Ovary (tissue), 9 donors: ENCODE results near the gene MOB1A. TPM values are rescaled to one million over a fixed set of nuclear protein-coding genes. Genes with fewer than 3 reads are reported as not detected.

Experiments
- DNase-seq, 5 donors: peaks; one replicate each; pipeline ENCODE4 v3.0.0-alpha.2; 2019 to 2020
- H3K27ac ChIP-seq, 2 donors: fragments of 200-600 bp; one replicate each; pipeline versions ENCODE4 v1.5.1 to v1.8.0; 2019 to 2022
- H3K27me3 ChIP-seq: fragments of 200-600 bp; one replicate; pipeline ENCODE4 v1.8.0; 2022
- H3K36me3 ChIP-seq: fragments of 200-600 bp; sonication (generic); one replicate; pipeline ENCODE4 v1.5.1; 2019
- H3K4me1 ChIP-seq: one replicate; pipeline ENCODE4 v1.8.1; 2013; ENCODE audit warnings: mild to moderate bottlenecking, moderate library complexity; ENCODE audit not compliant: insufficient read depth
- H3K4me3 ChIP-seq: fragments of 200-600 bp; sonication (generic); one replicate; pipeline ENCODE4 v1.5.1; 2017
- H3K9me3 ChIP-seq, 2 donors: fragments of 200-600 bp in 1 of 2; sonication (generic) in 1 of 2; one replicate each; pipeline versions ENCODE4 v1.5.1 to v1.8.1; 2013 to 2019; ENCODE audit warnings: mild to moderate bottlenecking in 1 of 2, moderate library complexity in 1 of 2
- CTCF ChIP-seq, 3 donors: fragments of 450-650 bp in 2 of 3; fragments of 200-600 bp in 1 of 3; IDR thresholded peaks; one replicate each; pipeline versions ENCODE4 v1.5.1 to v1.8.0; 2016 to 2022; ENCODE audit warnings: antibody characterized with exemption in 3 of 3, mild to moderate bottlenecking in 1 of 3
- EP300 ChIP-seq: sonication (generic); formaldehyde crosslinking; IDR thresholded peaks from one replicate; pipeline ENCODE4 v1.6.1; 2017; ENCODE audit warnings: antibody characterized with exemption
- POLR2A ChIP-seq: fragments of 450-650 bp; IDR thresholded peaks from one replicate; pipeline ENCODE4 v1.6.1; 2017; ENCODE audit warnings: antibody characterized with exemption, mild to moderate bottlenecking, moderate library complexity
- WGBS, 3 donors: extraction: QIAGEN DNeasy Blood & Tissue Kit in 1 of 3; methylation state at CpG; one replicate each; pipeline versions ENCODE4 v1.1.5 to v1.1.7; 2013 to 2017; 5-methylcytosine and 5-hydroxymethylcytosine counted together
- intact Hi-C, 4 donors: fragments of 100-400 bp; cut with DNase I; formaldehyde crosslinking; loops; one replicate each; pipeline versions ENCODE4 v1.11.0 to v1.15.1; 2022 to 2023
- polyA plus RNA-seq, 2 donors: library from polyadenylated mRNA; stranded (reverse); fragments of 200-250 nt in 1 of 2; fragments of 350-450 nt in 1 of 2; fragmentation: Illumina TruSeq in 1 of 2; extraction: RNeasy Lipid Tissue Mini Kit (QIAGEN cat#74804) in 1 of 2; gene quantifications; one replicate each; pipeline ENCODE4 v1.2.3, GENCODE V29; 2013 to 2014
- total RNA-seq, 7 donors: library from RNA; depleted of rRNA in 2 of 7; stranded (reverse); fragments of >200 nt in 2 of 7; fragmentation: NEBNext Ultra II Directional in 3 of 7; extraction: Animal tissue kit (Norgen Biotek cat#: 25700) in 3 of 7; gene quantifications; one replicate each; pipeline versions ENCODE4 v1.1.0 to v1.2.4, GENCODE V29; 2016 to 2023
- donor health status: DM: no; HTN: no; CAD: no; lungs with moderate emphysema.
- donor health status: DM: no; HTN: no; CAD: no.
- donor health status: Bipolar disorder and iron deficiency.
- donor health status: DM: yes; HTN: yes; CAD: no.
- donor health status: DM: no; HTN: no; CAD: no.
- donor health status: DM: yes; HTN: yes; CAD: no.

MOB1A gene
- total and polyA plus RNA-seq, 9 donors: 31.6 to 122 (median 93.0) TPM

- Histone ChIP-seq H3K36me3 (no peaks in the 10 kb centered on the region), H3K4me3 (no peak overlapping the region), H3K27ac (no peak overlapping the region), H3K9me3 (no peaks in the 10 kb centered on the region), H3K27me3 (no peaks in the 10 kb centered on the region), H3K4me1 (peaks cover 9% of the 10 kb centered on the region)
- peak in 3 of 5 donors; percentile 36 to 53 (median 40) for DNase-seq
- intact Hi-C loops: no loop called here
- TF ChIP-seq EP300: no peak
- no peak for TF ChIP-seq POLR2A
- no peak for TF ChIP-seq CTCF (IDR thresholded peaks at IDR 0.05)
- WGBS, 3 donors: 48 to 57% (median 49%) methylated on average over 3 of the region's 3 CpGs
Observed at GRCh38 chr2:74201196-74201595, 22.5 kb upstream of the MOB1A start.

- TF ChIP-seq EP300: no peak
- no peak for TF ChIP-seq POLR2A
- no peak for TF ChIP-seq CTCF (IDR thresholded peaks at IDR 0.05)
- Histone ChIP-seq H3K4me3 (peak overlapping the region; percentile 64), H3K27ac (no peak overlapping the region), H3K36me3 (no peaks in the 10 kb centered on the region), H3K4me1 (peaks cover 8% of the 10 kb centered on the region), H3K9me3 (no peaks in the 10 kb centered on the region), H3K27me3 (no peaks in the 10 kb centered on the region)
- intact Hi-C loops: no loop called here
- WGBS, 3 donors: 34 to 37% (median 36%) methylated on average over 8 of the region's 8 CpGs
- no peak for DNase-seq
Observed at GRCh38 chr2:74199871-74200305, 21.2 kb upstream of the MOB1A start.

- no peak for DNase-seq
- Histone ChIP-seq H3K27ac (peak overlapping the region; percentile 3 to 54), H3K9me3 (no peaks in the 10 kb centered on the region), H3K4me1 (peaks cover 8% of the 10 kb centered on the region), H3K27me3 (no peaks in the 10 kb centered on the region), H3K4me3 (peak overlapping the region; percentile 64), H3K36me3 (no peaks in the 10 kb centered on the region)
- WGBS, 3 donors: 3 to 5% (median 4%) methylated on average over 20 of the region's 20 CpGs
- intact Hi-C loops: no loop called here
- no peak for TF ChIP-seq POLR2A
- TF ChIP-seq CTCF (IDR thresholded peaks at IDR 0.05): no peak
- TF ChIP-seq EP300: no peak
Observed at GRCh38 chr2:74199275-74199701, 20.6 kb upstream of the MOB1A start.

- no peaks in the 10 kb centered on the region for H3K9me3 ChIP-seq
- peak within 1 kb of the TSS; percentile 64 for H3K4me3 ChIP-seq
- peak within 1 kb of the TSS; percentile 3 to 54 for H3K27ac ChIP-seq
- intact Hi-C loops: no loop called here
- peak; percentile 76 to 89 (median 82) for DNase-seq
- no peaks in the 10 kb centered on the region for H3K27me3 ChIP-seq
- TF ChIP-seq EP300 (no peak), CTCF (IDR thresholded peaks at IDR 0.05) (peak; percentile 61 to 72 (median 68)), POLR2A (peak; percentile 45)
- no peaks in the 10 kb centered on the region for H3K36me3 ChIP-seq
- peaks cover 8% of the 10 kb centered on the region for H3K4me1 ChIP-seq
- whole genome bisulfite sequencing, 3 donors: 0 to 1% (median 0%) methylated on average over 49 to 96 of the region's 96 CpGs
Observed at GRCh38 chr2:74198461-74199274, 20.0 kb upstream of the MOB1A start, which contains the start of gene MTHFD2. Gene MTHFD2 (plus strand): TSS chr2:74198615. CDS start chr2:74198642, 27 bp downstream.
